Measurements from ENCODE around the gene PPP1R14D.
A peak's percentile ranks its signal among the peaks of the same experiment; 100 is the strongest.
"Not testable (repeated sequence)": the region's sequence is repeated elsewhere in the genome, so short reads cannot be mapped to it uniquely, and the experiment has no call there.

The PPP1R14D gene, protein sequence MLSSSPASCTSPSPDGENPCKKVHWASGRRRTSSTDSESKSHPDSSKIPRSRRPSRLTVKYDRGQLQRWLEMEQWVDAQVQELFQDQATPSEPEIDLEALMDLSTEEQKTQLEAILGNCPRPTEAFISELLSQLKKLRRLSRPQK

DNA sequence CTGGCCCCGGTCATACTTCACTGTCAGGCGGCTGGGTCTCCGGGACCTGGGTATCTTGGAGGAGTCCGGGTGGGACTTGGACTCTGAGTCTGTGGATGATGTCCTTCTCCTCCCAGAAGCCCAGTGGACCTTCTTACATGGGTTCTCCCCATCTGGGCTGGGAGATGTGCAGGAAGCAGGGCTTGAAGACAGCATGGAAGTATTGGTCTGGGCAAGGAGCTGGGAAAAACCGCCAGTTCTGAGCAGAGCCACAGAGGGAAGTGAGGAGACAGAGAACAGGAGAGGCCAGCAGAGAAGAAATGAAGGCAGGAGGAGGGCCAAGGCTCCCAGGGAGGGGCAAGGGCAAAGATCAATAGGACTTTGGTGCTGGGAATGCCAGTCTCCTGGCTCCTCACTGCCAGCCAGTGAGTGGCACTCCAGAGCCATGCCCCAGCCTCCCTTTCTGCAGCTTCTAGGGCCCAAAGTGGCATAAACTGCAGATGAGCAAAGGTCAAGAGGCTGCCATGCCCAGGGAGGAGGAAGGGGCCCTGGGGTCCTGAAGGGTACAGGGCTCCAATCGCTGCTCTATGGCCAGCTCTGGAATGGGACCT lies at the start of gene PPP1R14D:
PPP1R14D (minus strand) TSS at position 262 of the 590 bp plus-strand sequence; CDS start at position 195, 67 bp downstream.
- DNase-seq (ENCODE audit: low read depth in 3 of 3), result no peak

DNA sequence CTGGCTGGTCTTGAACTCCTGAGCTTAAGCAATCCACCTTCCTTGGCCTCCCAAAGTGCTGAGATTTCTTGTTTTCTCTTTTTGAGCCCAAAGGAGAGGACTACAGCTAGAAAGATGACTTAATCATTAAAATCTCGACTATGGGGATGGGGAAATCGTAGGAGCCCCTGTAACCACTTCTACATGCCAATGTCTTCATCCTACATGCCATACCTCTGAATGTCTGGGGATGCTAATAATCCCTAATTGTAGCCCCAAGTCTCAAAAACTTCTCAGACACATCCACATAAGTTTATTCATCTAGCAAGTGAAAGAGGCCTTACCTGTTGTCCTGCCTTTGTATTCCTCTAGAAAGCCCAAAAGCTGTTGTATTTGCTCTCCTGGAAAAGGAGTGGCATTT lies 49.2 kb upstream of the PPP1R14D start:
- no peak for DNase-seq (ENCODE audit: low read depth in 3 of 3)

DNA sequence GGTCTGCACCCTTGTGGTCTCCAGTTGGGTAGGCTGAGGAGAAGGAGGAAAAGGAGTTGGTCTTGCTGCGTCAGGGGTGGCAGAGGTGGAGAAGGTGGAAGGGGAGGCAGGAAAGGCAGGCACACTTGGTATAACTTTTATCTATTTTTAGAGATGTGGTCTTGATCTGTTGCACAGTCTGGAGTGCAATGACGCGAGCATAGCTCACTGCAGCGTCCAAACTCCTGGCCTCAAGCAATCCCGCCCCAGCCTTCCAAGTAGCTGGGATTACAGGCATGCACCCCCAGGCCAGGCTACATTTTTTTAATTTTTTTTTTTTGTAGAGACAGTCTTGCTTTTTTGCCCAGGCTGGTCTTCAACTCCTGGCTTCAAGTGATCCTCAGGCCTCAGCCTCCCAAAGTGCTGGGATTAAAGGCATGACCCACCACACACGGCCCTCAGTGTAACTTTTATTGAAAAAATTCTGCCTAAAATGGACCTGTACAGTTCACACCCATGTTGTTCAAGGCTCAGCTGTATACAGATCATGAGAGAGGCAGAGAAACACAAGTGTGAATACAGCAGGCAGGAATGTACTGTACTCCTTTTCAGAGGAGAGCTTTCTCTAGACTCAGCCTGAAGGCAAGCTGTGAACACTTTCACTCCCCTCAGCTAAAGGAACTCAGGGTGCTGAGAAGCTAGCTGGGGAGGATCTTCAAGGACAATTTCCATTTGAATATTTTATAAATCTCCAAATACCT lies 47.7 kb upstream of the PPP1R14D start:
- no peak for DNase-seq (ENCODE audit: low read depth in 3 of 3)

DNA sequence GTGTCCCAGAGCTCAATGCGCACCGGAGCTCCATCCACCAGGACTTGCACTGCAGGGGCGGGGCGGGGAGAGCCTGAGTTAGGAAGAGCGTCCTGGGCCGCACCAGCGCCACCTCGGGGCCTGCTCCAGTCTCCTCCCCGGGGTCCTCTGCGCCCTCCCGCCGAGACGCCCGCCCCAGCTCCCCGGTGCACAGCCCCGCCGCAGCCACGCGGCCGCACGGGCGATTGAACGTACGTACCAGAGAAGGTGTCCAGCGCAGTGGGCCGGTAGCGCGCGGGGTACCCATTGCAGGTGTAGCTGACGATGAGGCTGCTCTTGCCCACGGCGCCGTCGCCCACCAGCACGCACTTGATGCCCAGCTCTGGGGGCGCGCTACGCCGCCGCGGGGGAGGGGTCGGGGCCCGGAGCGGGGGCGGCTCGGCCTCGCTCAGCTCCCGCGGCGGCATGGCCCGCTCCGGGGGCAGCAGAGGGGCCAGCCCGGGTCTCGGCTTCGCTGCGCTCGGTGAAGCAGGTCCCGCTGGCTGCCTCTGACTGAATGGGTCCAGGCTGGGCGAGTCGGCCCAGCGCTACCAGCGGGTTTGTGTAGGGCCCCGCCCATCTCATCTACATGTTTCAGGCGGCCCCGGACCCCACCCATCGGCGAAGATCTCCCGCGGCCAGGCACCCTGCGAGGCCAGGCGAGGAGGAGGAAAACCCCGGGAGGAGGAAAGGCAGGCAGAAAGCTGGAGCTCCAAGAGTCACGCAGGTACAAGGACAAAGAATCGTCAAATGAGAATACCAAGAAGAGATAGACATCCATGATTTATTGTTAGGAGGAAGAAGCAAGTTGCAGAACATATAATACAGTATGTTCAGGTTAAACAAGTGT lies 45.4 kb upstream of the PPP1R14D start, which contains the start of gene RHOV:
RHOV (minus strand) TSS at position 541 of the 868 bp plus-strand sequence; CDS start at position 446, 95 bp downstream.
- peak in 2 of 3 experiments; percentile 36 to 37 for DNase-seq (ENCODE audit: low read depth in 3 of 3)

GRCh38 chr15:40872791-40873693 lies 44.5 kb upstream of the PPP1R14D start:
- DNase-seq (ENCODE audit: low read depth in 3 of 3), result no peak

DNA sequence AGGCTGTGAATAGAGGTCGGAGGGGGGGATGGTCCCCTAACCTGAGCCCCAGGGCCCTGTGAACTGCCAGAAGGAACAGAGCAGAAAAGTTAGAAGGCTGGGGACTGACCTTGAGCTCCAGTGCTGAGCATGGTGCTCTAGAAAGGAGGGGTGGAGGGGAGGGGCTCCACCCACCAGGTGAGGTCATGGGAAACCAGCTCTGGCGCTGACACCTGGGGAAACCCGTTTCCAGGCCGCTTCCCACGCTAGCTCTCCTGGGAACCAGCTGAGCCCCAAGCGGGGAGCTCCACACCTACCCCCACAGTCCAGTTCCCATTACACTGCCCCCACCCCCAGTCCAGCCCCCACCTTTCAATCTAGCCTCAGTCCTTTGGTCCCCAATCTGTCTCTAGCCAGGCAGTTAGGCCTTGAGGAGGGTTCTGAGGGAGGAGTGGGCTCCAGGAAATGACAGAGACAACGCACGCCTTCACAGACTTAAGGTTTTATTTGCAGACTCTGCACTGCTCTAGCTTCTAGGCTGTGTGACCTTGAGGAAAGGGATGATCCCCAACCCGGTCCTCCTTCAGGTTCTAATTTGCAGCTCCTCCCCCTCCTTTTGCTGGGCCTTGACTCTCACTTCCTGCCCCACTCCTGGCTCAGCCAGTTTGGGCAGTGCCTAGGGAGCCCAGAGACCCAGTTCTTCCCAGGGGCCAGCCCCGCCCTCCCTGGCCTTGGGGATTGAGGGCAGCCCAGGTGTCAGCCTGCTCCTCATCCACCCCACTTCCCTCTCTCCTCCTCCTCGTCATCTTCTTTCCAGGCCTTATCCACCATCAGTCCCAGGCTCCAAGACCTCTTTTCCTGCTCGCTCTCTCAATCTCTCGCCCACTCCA lies 43.5 kb upstream of the PPP1R14D start:
- peak in 1 of 3 experiments; percentile 27 for DNase-seq (ENCODE audit: low read depth in 3 of 3)

GRCh38 chr15:40870716-40871115 lies 42.2 kb upstream of the PPP1R14D start:
- no peak for DNase-seq (ENCODE audit: low read depth in 3 of 3)

DNA sequence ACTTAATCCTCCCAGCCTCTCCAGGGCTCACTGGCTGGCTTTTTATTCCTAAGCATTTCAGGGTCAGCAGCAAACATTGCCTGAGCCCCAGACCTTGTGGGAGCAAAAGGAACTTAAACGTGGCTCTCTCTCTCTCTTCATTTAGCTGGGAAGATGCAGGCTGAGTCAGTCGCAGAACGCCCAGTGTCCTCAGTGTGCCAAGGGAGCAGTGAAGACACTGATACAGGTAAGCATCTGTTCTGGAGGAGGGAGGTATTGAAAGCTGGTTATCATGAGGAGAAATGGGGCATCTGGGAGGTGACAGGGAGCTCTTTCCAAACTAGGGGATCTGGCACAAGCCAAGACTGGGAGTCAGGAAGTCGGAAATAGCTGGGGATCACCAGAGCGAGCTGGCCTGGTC lies 41.2 kb upstream of the PPP1R14D start:
- no peak for DNase-seq (ENCODE audit: low read depth in 3 of 3)

- DNase-seq (ENCODE audit: low read depth in 3 of 3), result no peak
Observed at GRCh38 chr15:40867199-40867598, 38.7 kb upstream of the PPP1R14D start.

DNA sequence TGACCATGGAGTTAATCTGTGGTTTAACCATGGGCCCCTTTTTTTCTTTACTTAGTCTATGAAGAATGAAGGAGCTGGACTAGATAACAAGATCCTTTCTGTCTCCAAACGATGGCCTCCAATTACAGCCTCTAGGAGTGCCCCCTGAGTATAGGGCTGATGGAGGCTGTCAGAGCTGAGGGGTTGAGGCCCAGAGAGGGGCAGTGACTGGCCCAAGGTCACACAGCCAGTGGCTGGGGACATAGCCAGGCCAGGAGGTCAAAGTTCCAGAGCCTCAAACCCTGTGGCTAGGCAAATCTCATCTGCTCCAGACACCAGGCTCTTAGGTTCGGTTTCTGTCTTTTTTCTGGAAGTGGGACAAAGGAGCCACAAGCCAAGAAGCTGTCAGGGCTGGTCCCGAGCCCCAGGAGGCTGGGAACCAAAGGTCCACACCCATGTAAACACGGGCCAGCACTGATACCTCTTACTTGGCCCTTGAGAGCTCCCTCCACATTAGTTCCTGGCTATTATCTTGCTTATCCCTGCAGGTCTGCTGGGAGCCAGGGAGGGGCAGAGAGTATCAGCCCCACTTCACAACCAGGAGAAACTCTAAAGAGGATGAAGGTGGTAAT lies 35.3 kb upstream of the PPP1R14D start:
- no peak for DNase-seq (ENCODE audit: low read depth in 3 of 3)

DNA sequence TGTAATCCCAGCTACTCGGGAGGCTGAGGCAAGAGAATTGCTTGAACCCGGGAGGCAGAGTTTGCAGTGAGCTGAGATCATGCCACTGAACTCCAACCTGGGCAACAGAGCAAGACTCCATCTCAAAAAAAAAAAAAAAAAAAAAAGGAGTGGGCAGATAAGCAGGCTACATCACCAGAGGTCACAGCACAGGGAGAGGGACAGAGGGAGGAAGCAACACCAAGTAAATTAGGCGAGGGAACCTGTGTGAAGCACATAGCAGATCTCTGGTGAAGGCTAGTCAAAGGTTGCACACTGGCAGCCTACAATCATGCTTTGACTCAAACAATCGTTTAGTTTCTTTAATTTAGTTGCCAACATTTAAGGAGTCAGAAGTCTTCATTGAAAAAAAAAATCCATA lies 32.6 kb upstream of the PPP1R14D start:
- not testable (repeated sequence) for DNase-seq (ENCODE audit: low read depth in 3 of 3)

- peak; percentile 59 to 76 (median 75) for DNase-seq (ENCODE audit: low read depth in 3 of 3)
Observed at GRCh38 chr15:40859206-40859851, 30.8 kb upstream of the PPP1R14D start.

DNA sequence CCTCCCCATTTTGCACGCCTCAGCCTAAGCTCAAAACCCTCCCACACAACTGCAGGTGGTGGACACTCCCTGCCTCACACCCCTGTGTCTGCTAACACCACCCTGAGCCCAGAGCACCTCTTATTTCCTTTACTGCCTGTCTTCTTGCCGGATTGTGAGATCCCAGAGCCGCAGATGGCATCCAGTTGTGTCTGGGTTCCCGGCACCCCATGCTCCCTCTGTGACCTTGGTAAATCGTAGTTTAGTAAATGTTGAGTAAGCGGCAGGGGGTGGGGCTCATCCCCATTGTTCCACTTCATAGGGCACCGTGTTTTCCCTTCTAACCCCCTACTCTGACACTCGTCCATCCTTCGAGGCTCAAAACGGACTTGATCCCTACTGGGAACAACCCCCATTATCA lies 30.2 kb upstream of the PPP1R14D start:
- no peak for DNase-seq (ENCODE audit: low read depth in 3 of 3)

DNA sequence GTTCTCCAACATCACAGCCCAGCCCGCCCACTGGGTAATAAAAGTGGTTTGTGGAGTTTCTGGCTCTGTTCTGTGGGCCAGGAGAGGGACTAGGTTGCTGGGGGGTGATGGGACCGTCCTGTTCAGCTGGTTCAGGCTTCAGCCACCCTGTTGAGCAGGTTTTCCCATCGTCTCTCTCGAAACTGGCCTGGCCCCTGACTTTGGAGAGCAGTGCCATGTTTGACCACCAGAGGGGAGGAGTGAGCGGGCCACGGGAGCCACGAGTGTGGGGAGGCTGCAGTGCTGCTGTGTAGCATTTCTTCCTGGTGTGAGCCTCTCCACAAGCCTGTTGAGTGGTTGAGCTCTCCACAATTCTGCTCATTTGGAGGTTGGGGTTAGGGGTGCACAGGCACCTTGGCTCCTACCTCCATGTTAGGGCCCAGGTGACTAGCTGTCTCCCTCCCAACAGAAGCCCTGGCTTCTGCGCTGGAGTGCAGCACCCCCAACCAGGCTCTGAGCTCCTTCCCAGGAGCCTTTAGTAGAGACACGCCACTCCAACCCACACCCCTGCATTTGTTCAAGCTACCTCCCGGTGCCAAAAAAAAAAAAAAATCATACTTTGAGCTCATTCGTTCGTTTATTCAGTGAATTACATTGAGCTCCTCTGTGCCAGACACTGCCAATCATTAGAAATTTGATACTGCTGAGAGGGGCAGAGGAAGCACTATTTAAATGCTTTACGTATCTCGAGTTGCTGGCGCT lies 29.3 kb upstream of the PPP1R14D start:
- peak; percentile 67 to 72 (median 72) for DNase-seq (ENCODE audit: low read depth in 3 of 3)

- no peak for DNase-seq (ENCODE audit: low read depth in 3 of 3)
Observed at GRCh38 chr15:40856746-40857145, 28.2 kb upstream of the PPP1R14D start.

GRCh38 chr15:40855706-40856234 lies 27.3 kb upstream of the PPP1R14D start:
- no peak for DNase-seq (ENCODE audit: low read depth in 3 of 3)

- no peak for DNase-seq (ENCODE audit: low read depth in 3 of 3)
Observed at GRCh38 chr15:40854161-40854560, 25.7 kb upstream of the PPP1R14D start.
